ENCODE measurements around the gene SUSD1.

Gene SUSD1

DNA sequence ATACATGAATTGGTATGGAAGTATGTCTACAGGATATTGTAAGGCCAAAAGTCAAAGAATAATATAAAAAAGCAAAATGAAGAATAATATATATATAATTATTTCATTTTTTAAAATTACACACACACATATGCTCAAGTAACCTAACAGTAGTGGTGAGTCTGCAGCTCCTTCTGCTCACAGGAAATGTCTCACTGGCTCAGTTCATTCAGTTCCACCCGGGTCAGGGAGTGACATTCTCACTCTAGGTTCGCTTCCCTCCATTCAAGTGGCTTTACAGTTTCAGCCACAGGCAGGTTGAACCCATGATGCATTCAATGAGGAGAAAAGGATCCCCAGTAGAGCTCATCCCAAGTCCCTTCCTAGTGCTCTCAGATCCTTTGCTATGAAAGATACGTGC is 90.8 kb downstream of the SUSD1 start:
- Histone ChIP-seq H3K27ac (ENCODE audit: low read length, poor library complexity, severe bottlenecking) (no peak overlapping the region), H3K4ac (ENCODE audit: low read depth in 1 of 2, low read length in 2 of 2) (no peak overlapping the region), H3K9ac (ENCODE audit: low read length) (no peak overlapping the region), H2AK5ac (ENCODE audit: low read length, severe bottlenecking) (no peak overlapping the region), H3K18ac (ENCODE audit: low read depth in 1 of 2, low read length in 2 of 2) (no peak overlapping the region), H2BK15ac (ENCODE audit: low read depth, poor library complexity, severe bottlenecking) (no peak overlapping the region), H3K4me3 (ENCODE audit: insufficient read depth in 1 of 2, low read depth in 1 of 2, low read length in 2 of 2) (no peak overlapping the region), H4K91ac (ENCODE audit: low read length) (no peak overlapping the region), H3K9me3 (ENCODE audit: control insufficient read depth, low read length) (no peaks in the 10 kb centered on the region), H3K79me1 (replicated peaks; ENCODE audit: low read length, poor library complexity, severe bottlenecking) (peaks cover 6% of the 10 kb centered on the region), H2AFZ (ENCODE audit: low read depth, low read length) (no peak overlapping the region), H3K23ac (ENCODE audit: low read length in 2 of 2) (no peak overlapping the region), H3K27me3 (ENCODE audit: control insufficient read depth in 1 of 2, insufficient read depth in 1 of 2, low read length in 2 of 2) (no peaks in the 10 kb centered on the region), H3K4me1 (ENCODE audit: control insufficient read depth, insufficient read depth, low read depth, low read length) (no peaks in the 10 kb centered on the region), H3K14ac (ENCODE audit: low read length in 2 of 2) (no peak overlapping the region), H2BK5ac (ENCODE audit: low read depth, low read length, poor library complexity, severe bottlenecking) (no peak overlapping the region), H3K36me3 (ENCODE audit: control insufficient read depth in 1 of 2, insufficient read depth in 2 of 2, low read depth in 1 of 2, low read length in 2 of 2) (peaks cover 0 to 9% of the 10 kb centered on the region in 2 experiments), H4K8ac (ENCODE audit: low read length) (no peak overlapping the region), H2BK12ac (ENCODE audit: low read length in 2 of 2) (no peak overlapping the region), H2BK120ac (ENCODE audit: low read depth, low read length) (no peak overlapping the region), H3K4me2 (ENCODE audit: low read length, poor library complexity, severe bottlenecking) (no peak overlapping the region)
- DNase-seq, result no peak
- whole genome bisulfite sequencing, result 68% methylated on average over 3 of the region's 3 CpGs

DNA sequence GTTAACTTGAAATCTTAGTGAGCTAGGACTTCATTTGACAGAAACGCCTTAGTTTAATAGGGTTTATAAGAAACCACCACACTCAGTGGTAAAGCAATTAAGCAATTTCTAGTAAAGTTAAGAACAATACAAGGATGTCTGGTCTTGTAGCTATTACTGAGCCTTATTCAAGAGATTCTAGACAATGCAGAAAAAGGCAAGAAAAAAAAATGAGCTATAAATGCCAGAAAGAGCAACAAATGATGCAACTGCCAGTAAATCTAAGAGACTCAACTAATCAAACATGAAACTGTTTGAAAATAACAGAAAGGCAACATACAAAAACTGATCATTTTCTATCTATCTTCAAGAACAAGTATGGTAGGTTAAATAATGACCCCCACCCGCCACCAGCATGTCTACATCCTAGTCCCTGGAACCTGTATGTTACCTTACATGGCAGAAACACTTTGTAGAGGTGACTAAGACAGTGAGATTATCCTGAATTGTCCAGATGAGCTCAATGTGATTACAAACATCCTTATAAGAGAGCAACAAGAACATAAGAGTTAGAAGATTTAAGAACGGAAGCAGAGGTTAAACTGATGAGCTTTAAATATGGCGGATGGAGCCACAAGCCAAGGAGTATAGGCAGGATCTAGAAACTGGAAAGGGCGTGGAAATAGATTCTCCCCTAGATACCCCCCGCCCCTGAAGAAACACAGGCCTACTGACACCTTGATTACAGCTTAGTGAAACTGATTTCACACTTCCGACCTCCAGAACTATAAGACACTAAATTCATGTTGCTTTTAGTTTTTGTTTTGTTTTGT is 93.0 kb downstream of the SUSD1 start:
- no peaks in the 10 kb centered on the region for H3K27me3 ChIP-seq (ENCODE audit: control insufficient read depth in 1 of 2, insufficient read depth in 1 of 2, low read length in 2 of 2)
- H3K18ac ChIP-seq (ENCODE audit: low read depth in 1 of 2, low read length in 2 of 2), result no peak overlapping the region
- H3K4me3 ChIP-seq (ENCODE audit: insufficient read depth in 1 of 2, low read depth in 1 of 2, low read length in 2 of 2), result no peak overlapping the region
- no peaks in the 10 kb centered on the region for H3K4me1 ChIP-seq (ENCODE audit: control insufficient read depth, insufficient read depth, low read depth, low read length)
- H2BK120ac ChIP-seq (ENCODE audit: low read depth, low read length), result no peak overlapping the region
- H2BK12ac ChIP-seq (ENCODE audit: low read length in 2 of 2), result no peak overlapping the region
- H2AK5ac ChIP-seq (ENCODE audit: low read length, severe bottlenecking), result no peak overlapping the region
- no peak overlapping the region for H3K4me2 ChIP-seq (ENCODE audit: low read length, poor library complexity, severe bottlenecking)
- peak overlapping the region; percentile 41 for H4K8ac ChIP-seq (ENCODE audit: low read length)
- H3K23ac ChIP-seq (ENCODE audit: low read length in 2 of 2), result no peak overlapping the region
- H2BK5ac ChIP-seq (ENCODE audit: low read depth, low read length, poor library complexity, severe bottlenecking), result no peak overlapping the region
- H3K4ac ChIP-seq (ENCODE audit: low read depth in 1 of 2, low read length in 2 of 2), result no peak overlapping the region
- H3K9me3 ChIP-seq (ENCODE audit: control insufficient read depth, low read length), result no peaks in the 10 kb centered on the region
- H3K36me3 ChIP-seq (ENCODE audit: control insufficient read depth in 1 of 2, insufficient read depth in 2 of 2, low read depth in 1 of 2, low read length in 2 of 2), result peaks cover 0 to 7% of the 10 kb centered on the region in 2 experiments
- no peak overlapping the region for H3K14ac ChIP-seq (ENCODE audit: low read length in 2 of 2)
- 100% methylated on average over 3 of the region's 7 CpGs for WGBS
- no peak overlapping the region for H3K27ac ChIP-seq (ENCODE audit: low read length, poor library complexity, severe bottlenecking)
- peaks cover 7% of the 10 kb centered on the region for H3K79me1 ChIP-seq (replicated peaks; ENCODE audit: low read length, poor library complexity, severe bottlenecking)
- H2BK15ac ChIP-seq (ENCODE audit: low read depth, poor library complexity, severe bottlenecking), result no peak overlapping the region
- H2AFZ ChIP-seq (ENCODE audit: low read depth, low read length), result no peak overlapping the region
- no peak overlapping the region for H4K91ac ChIP-seq (ENCODE audit: low read length)
- H3K9ac ChIP-seq (ENCODE audit: low read length), result no peak overlapping the region
- no peak for DNase-seq

DNA sequence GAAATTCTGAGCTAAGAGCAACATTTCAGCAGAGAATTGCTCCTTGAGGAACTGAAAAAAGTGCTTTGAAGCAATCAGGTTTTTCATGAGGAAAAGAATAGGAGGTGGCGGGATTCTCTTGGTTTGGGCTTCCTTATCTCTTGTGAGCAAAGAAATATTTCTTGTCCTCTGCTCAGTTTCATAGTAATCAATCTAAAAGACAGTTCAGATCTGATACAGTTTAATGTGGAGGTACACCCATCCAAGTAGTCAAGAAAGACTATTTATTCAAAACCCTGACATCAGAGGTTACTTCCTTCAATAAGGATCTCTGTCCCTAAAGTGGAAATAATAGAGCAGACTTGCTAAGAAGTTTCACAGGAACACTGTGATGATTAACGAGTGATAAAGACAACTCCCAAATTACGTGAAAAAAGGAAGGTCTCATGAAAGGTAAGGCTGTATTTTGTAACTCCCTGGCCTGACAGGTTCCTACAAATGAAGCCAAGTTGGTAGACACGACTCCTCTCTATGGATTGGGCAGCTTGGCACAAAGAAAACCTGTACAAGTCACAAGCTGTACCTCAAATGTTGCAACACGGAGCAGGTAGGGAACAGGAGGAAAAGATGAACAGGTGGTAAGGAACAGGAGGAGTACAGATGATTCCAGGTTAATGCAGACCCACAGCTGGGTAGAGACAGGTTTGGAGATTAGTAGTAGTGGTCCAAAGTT is 94.1 kb downstream of the SUSD1 start:
- no peak overlapping the region for H2BK120ac ChIP-seq (ENCODE audit: low read depth, low read length)
- H3K23ac ChIP-seq (ENCODE audit: low read length in 2 of 2), result no peak overlapping the region
- H3K4me2 ChIP-seq (ENCODE audit: low read length, poor library complexity, severe bottlenecking), result no peak overlapping the region
- H3K36me3 ChIP-seq (ENCODE audit: control insufficient read depth in 1 of 2, insufficient read depth in 2 of 2, low read depth in 1 of 2, low read length in 2 of 2), result peaks cover 0 to 5% of the 10 kb centered on the region in 2 experiments
- no peak overlapping the region for H4K91ac ChIP-seq (ENCODE audit: low read length)
- H2AK5ac ChIP-seq (ENCODE audit: low read length, severe bottlenecking), result no peak overlapping the region
- H3K4me3 ChIP-seq (ENCODE audit: insufficient read depth in 1 of 2, low read depth in 1 of 2, low read length in 2 of 2), result no peak overlapping the region
- H2BK15ac ChIP-seq (ENCODE audit: low read depth, poor library complexity, severe bottlenecking), result no peak overlapping the region
- H2BK12ac ChIP-seq (ENCODE audit: low read length in 2 of 2), result no peak overlapping the region
- H3K18ac ChIP-seq (ENCODE audit: low read depth in 1 of 2, low read length in 2 of 2), result no peak overlapping the region
- peaks cover 12% of the 10 kb centered on the region for H3K79me1 ChIP-seq (replicated peaks; ENCODE audit: low read length, poor library complexity, severe bottlenecking)
- 88% methylated on average over 5 of the region's 5 CpGs for WGBS
- no peaks in the 10 kb centered on the region for H3K27me3 ChIP-seq (ENCODE audit: control insufficient read depth in 1 of 2, insufficient read depth in 1 of 2, low read length in 2 of 2)
- H3K4me1 ChIP-seq (ENCODE audit: control insufficient read depth, insufficient read depth, low read depth, low read length), result peaks cover 1% of the 10 kb centered on the region
- H4K8ac ChIP-seq (ENCODE audit: low read length), result no peak overlapping the region
- no peak for DNase-seq
- H3K14ac ChIP-seq (ENCODE audit: low read length in 2 of 2), result no peak overlapping the region
- H3K9me3 ChIP-seq (ENCODE audit: control insufficient read depth, low read length), result no peaks in the 10 kb centered on the region
- H3K4ac ChIP-seq (ENCODE audit: low read depth in 1 of 2, low read length in 2 of 2), result no peak overlapping the region
- H2BK5ac ChIP-seq (ENCODE audit: low read depth, low read length, poor library complexity, severe bottlenecking), result no peak overlapping the region
- H2AFZ ChIP-seq (ENCODE audit: low read depth, low read length), result no peak overlapping the region
- no peak overlapping the region for H3K9ac ChIP-seq (ENCODE audit: low read length)
- H3K27ac ChIP-seq (ENCODE audit: low read length, poor library complexity, severe bottlenecking), result no peak overlapping the region

DNA sequence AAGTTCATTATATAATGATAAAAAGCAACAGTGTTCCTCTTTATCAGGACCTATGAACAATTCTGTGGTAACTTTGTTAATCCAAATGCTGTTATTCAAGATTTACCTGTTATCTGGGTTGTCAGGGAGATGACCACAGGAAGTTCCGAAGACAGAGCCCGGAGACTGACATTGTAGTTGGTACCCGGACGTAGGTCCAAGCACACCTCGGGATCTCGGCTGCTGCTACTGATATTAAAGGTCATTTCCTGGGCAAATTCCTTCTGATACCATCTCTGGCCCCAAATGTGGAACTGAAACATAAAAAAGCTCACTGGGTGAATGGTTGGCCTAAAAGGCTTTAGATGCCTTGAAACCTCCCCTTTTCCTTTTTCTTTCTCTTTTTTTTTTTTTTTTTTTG is 96.7 kb downstream of the SUSD1 start:
- no peak overlapping the region for H2AFZ ChIP-seq (ENCODE audit: low read depth, low read length)
- 95% methylated on average over 6 of the region's 6 CpGs for WGBS
- no peaks in the 10 kb centered on the region for H3K9me3 ChIP-seq (ENCODE audit: control insufficient read depth, low read length)
- H2BK12ac ChIP-seq (ENCODE audit: low read length in 2 of 2), result no peak overlapping the region
- no peak overlapping the region for H2BK120ac ChIP-seq (ENCODE audit: low read depth, low read length)
- H2BK5ac ChIP-seq (ENCODE audit: low read depth, low read length, poor library complexity, severe bottlenecking), result no peak overlapping the region
- H3K27ac ChIP-seq (ENCODE audit: low read length, poor library complexity, severe bottlenecking), result no peak overlapping the region
- H4K8ac ChIP-seq (ENCODE audit: low read length), result no peak overlapping the region
- peaks cover 7% of the 10 kb centered on the region for H3K4me1 ChIP-seq (ENCODE audit: control insufficient read depth, insufficient read depth, low read depth, low read length)
- peaks cover 0 to 5% of the 10 kb centered on the region in 2 experiments for H3K36me3 ChIP-seq (ENCODE audit: control insufficient read depth in 1 of 2, insufficient read depth in 2 of 2, low read depth in 1 of 2, low read length in 2 of 2)
- no peak overlapping the region for H3K23ac ChIP-seq (ENCODE audit: low read length in 2 of 2)
- H3K79me1 ChIP-seq (replicated peaks; ENCODE audit: low read length, poor library complexity, severe bottlenecking), result peaks cover 14% of the 10 kb centered on the region
- no peak overlapping the region for H3K4ac ChIP-seq (ENCODE audit: low read depth in 1 of 2, low read length in 2 of 2)
- no peak overlapping the region for H3K14ac ChIP-seq (ENCODE audit: low read length in 2 of 2)
- no peak overlapping the region for H4K91ac ChIP-seq (ENCODE audit: low read length)
- H2BK15ac ChIP-seq (ENCODE audit: low read depth, poor library complexity, severe bottlenecking), result no peak overlapping the region
- no peak overlapping the region for H2AK5ac ChIP-seq (ENCODE audit: low read length, severe bottlenecking)
- no peaks in the 10 kb centered on the region for H3K27me3 ChIP-seq (ENCODE audit: control insufficient read depth in 1 of 2, insufficient read depth in 1 of 2, low read length in 2 of 2)
- DNase-seq, result no peak
- no peak overlapping the region for H3K4me2 ChIP-seq (ENCODE audit: low read length, poor library complexity, severe bottlenecking)
- no peak overlapping the region for H3K4me3 ChIP-seq (ENCODE audit: insufficient read depth in 1 of 2, low read depth in 1 of 2, low read length in 2 of 2)
- no peak overlapping the region for H3K9ac ChIP-seq (ENCODE audit: low read length)
- H3K18ac ChIP-seq (ENCODE audit: low read depth in 1 of 2, low read length in 2 of 2), result no peak overlapping the region
